Measurements from ENCODE around the gene TIMM44. TPM values are rescaled to one million over a fixed set of nuclear protein-coding genes. Genes with fewer than 3 reads are reported as not detected.
"Not testable (repeated sequence)": the region's sequence is repeated elsewhere in the genome, so short reads cannot be mapped to it uniquely, and the experiment has no call there.

The TIMM44 gene
- total and polyA plus RNA-seq, 4 donors, result 25.5 to 74.8 (median 56.2) TPM

DNA sequence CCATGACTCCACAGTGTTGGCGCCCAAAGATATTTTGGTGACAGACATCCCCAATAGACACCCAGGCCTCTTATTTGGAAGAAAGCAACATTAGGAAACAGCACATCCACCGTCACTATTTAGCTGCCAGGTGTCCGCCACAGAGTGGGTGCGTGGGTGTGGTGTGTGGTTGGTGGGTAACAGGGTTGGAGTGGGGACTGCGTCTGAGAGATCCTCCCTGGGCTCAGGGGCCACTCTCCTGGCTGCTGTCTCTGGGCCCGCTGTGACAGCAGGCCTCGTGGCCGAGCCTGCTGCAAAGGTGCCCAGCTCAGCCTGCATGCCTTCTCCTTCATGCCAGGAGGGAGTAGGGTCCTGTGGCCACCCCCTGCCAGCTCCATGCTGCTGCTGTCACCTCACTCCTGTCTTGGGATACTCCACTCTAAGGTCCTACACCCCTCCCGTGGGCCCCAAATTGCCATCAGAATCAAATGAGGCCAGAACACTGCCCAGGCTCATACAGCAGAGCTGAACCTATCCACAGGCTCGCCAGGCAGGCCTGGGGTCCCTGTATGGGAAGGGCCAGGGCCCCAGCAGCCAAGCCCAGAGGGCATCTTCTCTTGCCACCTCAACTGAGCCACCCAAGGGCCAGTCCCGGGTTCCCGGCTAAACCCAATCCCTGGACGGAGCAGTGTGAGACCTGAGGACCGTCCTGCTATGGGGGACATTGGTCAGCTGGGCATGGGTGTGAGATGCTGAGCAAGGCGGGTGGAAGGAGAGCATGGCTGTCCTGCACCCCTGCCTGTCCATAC, 24.7 kb upstream of the TIMM44 start:
- no peak overlapping the region for H3K4me3 ChIP-seq (ENCODE audit: low read depth, low read length)
- WGBS (ENCODE audit: insufficient coverage), result 98% methylated on average over 11 of the region's 15 CpGs
- H3K27me3 ChIP-seq (ENCODE audit: control insufficient read depth, insufficient read depth, low read length), result no peaks in the 10 kb centered on the region
- H3K36me3 ChIP-seq (ENCODE audit: control insufficient read depth, insufficient read depth, low read length), result peaks cover 94% of the 10 kb centered on the region
- no peak overlapping the region for H3K27ac ChIP-seq (ENCODE audit: low read depth, low read length)
- no peak for DNase-seq (ENCODE audit: low read depth in 4 of 6, low spot score in 6 of 6)
- no peaks in the 10 kb centered on the region for H3K4me1 ChIP-seq (ENCODE audit: control insufficient read depth, insufficient read depth, low read length)
- no peaks in the 10 kb centered on the region for H3K9me3 ChIP-seq (ENCODE audit: control insufficient read depth, insufficient read depth, low read length)

DNA sequence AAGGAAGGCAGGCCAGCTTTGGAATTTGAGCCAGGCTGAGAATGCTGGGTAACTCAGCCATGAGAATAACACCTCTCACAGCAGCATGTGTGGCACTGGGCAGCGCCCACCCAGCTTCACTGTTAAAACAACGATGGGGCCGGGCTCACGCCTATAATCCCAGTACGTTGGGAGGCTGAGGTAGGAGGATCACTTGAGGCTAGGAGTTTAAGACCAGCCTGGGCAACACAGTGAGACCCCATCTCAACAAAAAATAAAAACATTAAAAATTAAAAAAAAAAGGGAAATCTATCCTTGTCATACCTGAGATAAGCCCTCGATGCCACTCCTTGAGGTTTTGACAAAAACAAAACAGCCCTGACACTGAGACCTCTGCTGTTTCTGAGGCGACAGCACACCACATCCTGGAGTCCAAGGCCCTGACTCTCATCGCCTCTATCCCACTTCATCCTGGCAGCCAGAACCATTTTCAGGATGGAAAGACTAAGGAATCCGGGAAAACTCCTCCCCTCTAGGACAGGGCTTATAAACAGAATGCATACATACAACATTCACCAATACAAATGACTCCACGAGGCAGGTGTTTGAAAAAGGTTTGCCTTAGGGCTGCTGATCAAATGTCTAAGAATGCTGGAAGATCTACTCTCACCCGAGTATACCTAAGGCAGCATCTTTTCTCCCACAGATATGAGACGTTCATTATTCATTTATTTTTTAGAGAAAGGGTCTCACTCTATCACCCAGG, 22.6 kb upstream of the TIMM44 start:
- H3K36me3 ChIP-seq (ENCODE audit: control insufficient read depth, insufficient read depth, low read length), result peaks cover 84% of the 10 kb centered on the region
- H3K4me3 ChIP-seq (ENCODE audit: low read depth, low read length), result no peak overlapping the region
- H3K27ac ChIP-seq (ENCODE audit: low read depth, low read length), result no peak overlapping the region
- no peaks in the 10 kb centered on the region for H3K9me3 ChIP-seq (ENCODE audit: control insufficient read depth, insufficient read depth, low read length)
- no peaks in the 10 kb centered on the region for H3K27me3 ChIP-seq (ENCODE audit: control insufficient read depth, insufficient read depth, low read length)
- 93% methylated on average over 5 of the region's 12 CpGs for WGBS (ENCODE audit: insufficient coverage)
- no peak for DNase-seq (ENCODE audit: low read depth in 4 of 6, low spot score in 6 of 6)
- no peaks in the 10 kb centered on the region for H3K4me1 ChIP-seq (ENCODE audit: control insufficient read depth, insufficient read depth, low read length)

DNA sequence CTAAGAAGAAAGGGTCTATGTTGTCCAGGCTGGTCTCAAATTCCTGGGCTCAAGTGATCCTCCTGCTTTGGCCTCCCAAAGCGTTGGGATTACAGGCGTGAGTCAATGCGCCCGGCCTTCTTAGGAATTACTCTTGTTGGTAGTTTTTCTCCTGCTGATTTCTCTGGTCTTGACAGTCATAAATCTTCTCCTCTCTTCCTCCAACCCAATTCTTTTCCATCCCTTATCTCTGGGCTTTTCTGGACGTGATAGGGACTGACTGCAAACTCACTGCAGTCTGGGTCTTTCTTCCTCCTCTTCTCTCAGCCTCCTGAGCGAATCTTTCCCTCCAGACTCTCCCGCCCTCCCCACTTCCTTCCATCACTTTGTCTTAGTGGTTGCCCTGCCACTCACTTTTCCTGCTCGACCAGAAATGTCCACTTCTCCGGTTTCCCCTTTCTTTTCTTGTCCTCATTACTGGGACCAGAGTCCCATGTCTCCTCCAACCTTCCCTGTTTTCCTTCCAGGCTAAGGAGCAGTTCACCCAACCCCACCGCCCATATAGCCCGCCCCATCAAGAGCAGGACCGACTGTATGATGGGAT, 21.9 kb upstream of the TIMM44 start:
- Histone ChIP-seq H3K4me3 (ENCODE audit: low read depth, low read length) (no peak overlapping the region), H3K9me3 (ENCODE audit: control insufficient read depth, insufficient read depth, low read length) (no peaks in the 10 kb centered on the region), H3K4me1 (ENCODE audit: control insufficient read depth, insufficient read depth, low read length) (peaks cover under 1% of the 10 kb centered on the region), H3K27me3 (ENCODE audit: control insufficient read depth, insufficient read depth, low read length) (no peaks in the 10 kb centered on the region), H3K36me3 (ENCODE audit: control insufficient read depth, insufficient read depth, low read length) (peaks cover 84% of the 10 kb centered on the region), H3K27ac (ENCODE audit: low read depth, low read length) (no peak overlapping the region)
- 90% methylated on average over 6 of the region's 12 CpGs for WGBS (ENCODE audit: insufficient coverage)
- no peak for DNase-seq (ENCODE audit: low read depth in 4 of 6, low spot score in 6 of 6)

DNA sequence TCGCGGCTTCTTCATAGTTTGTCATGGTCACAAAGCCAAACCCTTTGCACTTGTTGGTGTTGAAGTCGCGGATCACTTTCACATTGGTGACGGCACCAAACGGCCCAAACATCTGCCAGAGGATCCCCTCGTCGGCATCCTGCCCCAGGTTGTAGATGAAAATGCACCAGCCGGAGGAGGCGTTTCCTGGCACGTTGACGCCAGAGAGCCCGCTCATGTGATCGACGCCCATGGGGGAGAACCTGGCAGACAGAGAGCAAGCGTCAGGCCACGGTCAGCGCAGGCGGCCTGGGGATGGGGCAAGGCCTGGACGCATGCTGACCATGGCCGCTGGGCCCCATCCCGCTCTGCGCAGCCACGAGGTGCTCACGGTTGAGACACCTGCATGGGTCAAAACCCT, 20.1 kb upstream of the TIMM44 start:
- Histone ChIP-seq H3K9me3 (ENCODE audit: control insufficient read depth, insufficient read depth, low read length) (no peaks in the 10 kb centered on the region), H3K4me1 (ENCODE audit: control insufficient read depth, insufficient read depth, low read length) (peaks cover 6% of the 10 kb centered on the region), H3K36me3 (ENCODE audit: control insufficient read depth, insufficient read depth, low read length) (peaks cover 74% of the 10 kb centered on the region), H3K27me3 (ENCODE audit: control insufficient read depth, insufficient read depth, low read length) (no peaks in the 10 kb centered on the region), H3K27ac (ENCODE audit: low read depth, low read length) (no peak overlapping the region), H3K4me3 (ENCODE audit: low read depth, low read length) (no peak overlapping the region)
- WGBS (ENCODE audit: insufficient coverage), result 92% methylated on average over 25 of the region's 25 CpGs
- no peak for DNase-seq (ENCODE audit: low read depth in 4 of 6, low spot score in 6 of 6)

DNA sequence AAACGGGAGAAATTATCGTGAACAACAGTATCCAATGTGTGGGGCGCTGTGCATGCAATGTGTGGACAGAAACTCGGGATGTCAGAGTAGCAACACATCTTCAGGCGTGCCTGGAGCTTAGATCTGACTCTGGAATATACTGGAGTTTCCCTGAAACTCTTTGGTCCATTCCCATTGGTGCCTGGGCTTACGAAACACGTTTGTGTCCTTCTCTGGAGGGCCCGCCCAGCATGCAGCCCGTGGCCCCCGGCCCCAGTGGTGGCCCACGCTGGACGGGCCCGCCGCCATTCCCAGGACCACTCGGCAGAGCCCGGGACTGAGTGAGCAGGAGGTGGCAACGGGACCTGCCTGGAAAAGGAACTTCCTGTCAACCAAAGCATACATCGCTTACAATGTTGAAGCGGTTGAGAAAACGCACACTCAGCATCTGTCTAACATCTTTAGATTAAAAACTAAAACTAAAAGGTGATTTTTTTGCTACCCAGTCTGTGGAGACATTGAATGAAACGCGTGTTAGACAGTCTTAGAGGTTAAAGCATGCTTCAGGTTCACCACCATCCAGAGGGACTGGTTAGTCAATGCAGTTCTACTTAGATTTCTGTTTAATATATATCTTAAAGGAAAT, 19.3 kb upstream of the TIMM44 start:
- H3K9me3 ChIP-seq (ENCODE audit: control insufficient read depth, insufficient read depth, low read length), result no peaks in the 10 kb centered on the region

DNA sequence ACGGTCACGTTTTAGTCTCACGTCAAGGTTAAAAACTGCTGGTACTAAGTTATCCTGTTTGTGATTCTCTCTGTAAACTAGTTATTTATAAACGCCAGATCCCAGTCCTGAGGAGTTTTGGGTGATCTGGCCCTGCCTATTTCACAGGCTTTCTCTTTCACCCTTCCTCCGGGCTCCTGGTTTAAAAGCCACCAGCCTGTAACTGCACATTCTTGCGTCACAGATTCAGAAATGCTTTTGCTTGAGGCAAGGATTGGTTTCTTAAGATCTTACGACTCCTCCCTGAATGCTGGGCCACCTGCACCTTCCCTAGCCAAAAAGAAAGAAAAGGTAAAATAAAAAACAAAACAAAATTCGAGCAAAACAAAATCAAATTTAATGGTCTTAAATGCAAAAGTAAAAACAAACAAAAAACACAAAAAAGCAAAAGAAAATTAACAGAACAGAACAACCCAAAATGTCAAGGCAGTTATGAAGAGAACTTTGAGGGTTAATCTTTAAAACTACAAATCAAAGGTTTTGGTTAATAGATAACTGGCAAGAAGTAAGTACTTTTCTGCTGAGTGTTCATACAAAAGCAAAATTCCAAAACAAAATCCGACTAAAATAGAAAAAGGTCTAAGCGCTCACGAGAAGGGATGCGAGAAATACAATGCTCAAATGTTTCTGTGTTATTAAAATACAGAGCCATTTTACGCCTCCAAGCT, 18.6 kb upstream of the TIMM44 start:
- Histone ChIP-seq H3K36me3 (ENCODE audit: control insufficient read depth, insufficient read depth, low read length) (peaks cover 75% of the 10 kb centered on the region), H3K4me3 (ENCODE audit: low read depth, low read length) (no peak overlapping the region), H3K4me1 (ENCODE audit: control insufficient read depth, insufficient read depth, low read length) (peaks cover 6% of the 10 kb centered on the region), H3K27me3 (ENCODE audit: control insufficient read depth, insufficient read depth, low read length) (no peaks in the 10 kb centered on the region), H3K27ac (ENCODE audit: low read depth, low read length) (no peak overlapping the region), H3K9me3 (ENCODE audit: control insufficient read depth, insufficient read depth, low read length) (no peaks in the 10 kb centered on the region)
- no peak for DNase-seq (ENCODE audit: low read depth in 4 of 6, low spot score in 6 of 6)
- WGBS (ENCODE audit: insufficient coverage), result 86% methylated on average over 6 of the region's 13 CpGs

More for the DNA sequence above, 19.3 kb upstream of the TIMM44 start:
- Histone ChIP-seq H3K36me3 (ENCODE audit: control insufficient read depth, insufficient read depth, low read length) (peaks cover 74% of the 10 kb centered on the region), H3K4me3 (ENCODE audit: low read depth, low read length) (no peak overlapping the region), H3K4me1 (ENCODE audit: control insufficient read depth, insufficient read depth, low read length) (peaks cover 6% of the 10 kb centered on the region), H3K27ac (ENCODE audit: low read depth, low read length) (no peak overlapping the region), H3K27me3 (ENCODE audit: control insufficient read depth, insufficient read depth, low read length) (no peaks in the 10 kb centered on the region)
- DNase-seq (ENCODE audit: low read depth in 4 of 6, low spot score in 6 of 6), result no peak
- WGBS (ENCODE audit: insufficient coverage), result 87% methylated on average over 17 of the region's 22 CpGs

DNA sequence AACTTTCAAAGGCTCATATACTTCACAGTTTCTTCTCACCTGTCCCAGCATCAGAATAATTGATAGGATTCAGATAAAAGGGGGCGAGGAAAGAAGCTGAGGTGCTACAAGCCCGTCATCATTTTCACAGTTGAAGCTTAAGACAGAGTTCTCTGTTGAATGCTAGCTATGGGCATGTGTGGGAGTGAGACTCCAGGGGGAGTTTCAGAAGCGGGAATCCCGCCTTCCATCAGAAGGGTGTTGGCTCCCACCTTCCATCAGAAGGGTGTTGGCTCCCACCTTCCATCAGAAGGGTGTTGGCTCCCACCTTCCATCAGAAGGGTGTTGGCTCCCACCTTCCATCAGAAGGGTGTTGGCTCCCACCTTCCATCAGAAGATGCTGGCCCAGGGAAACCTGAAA, 17.6 kb upstream of the TIMM44 start:
- H3K27me3 ChIP-seq (ENCODE audit: control insufficient read depth, insufficient read depth, low read length); H3K9me3 ChIP-seq (ENCODE audit: control insufficient read depth, insufficient read depth, low read length); H3K27ac ChIP-seq (ENCODE audit: low read depth, low read length); DNase-seq (ENCODE audit: low read depth in 4 of 6, low spot score in 6 of 6); H3K4me1 ChIP-seq (ENCODE audit: control insufficient read depth, insufficient read depth, low read length); H3K4me3 ChIP-seq (ENCODE audit: low read depth, low read length): not testable (repeated sequence)
- H3K36me3 ChIP-seq (ENCODE audit: control insufficient read depth, insufficient read depth, low read length), result peaks cover 70% of the 10 kb centered on the region
- WGBS (ENCODE audit: insufficient coverage), result 100% methylated on average over 1 of the region's 4 CpGs

DNA sequence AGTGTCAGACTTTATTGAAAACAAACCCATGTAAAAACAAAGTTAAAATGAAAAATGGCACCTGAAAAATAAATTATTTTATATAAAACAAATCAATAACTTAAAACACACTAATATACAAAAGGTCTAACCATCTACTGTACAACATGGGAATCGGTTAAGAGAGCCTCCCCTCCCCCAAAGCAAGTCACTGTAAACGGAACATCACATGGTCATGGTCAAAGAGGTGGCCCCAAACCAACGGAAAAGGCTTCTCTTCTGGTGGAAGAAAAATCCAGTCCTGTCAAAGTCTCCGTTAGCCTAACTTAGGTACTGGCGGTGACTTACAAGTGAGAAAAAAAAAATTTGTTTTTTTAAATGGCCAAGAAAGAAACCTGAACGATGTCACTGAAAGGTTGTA, 15.7 kb upstream of the TIMM44 start:
- H3K27ac ChIP-seq (ENCODE audit: low read depth, low read length), result no peak overlapping the region
- H3K4me1 ChIP-seq (ENCODE audit: control insufficient read depth, insufficient read depth, low read length), result peaks cover 6% of the 10 kb centered on the region
- DNase-seq (ENCODE audit: low read depth in 4 of 6, low spot score in 6 of 6), result no peak
- H3K9me3 ChIP-seq (ENCODE audit: control insufficient read depth, insufficient read depth, low read length), result no peaks in the 10 kb centered on the region
- no peaks in the 10 kb centered on the region for H3K27me3 ChIP-seq (ENCODE audit: control insufficient read depth, insufficient read depth, low read length)
- no peak overlapping the region for H3K4me3 ChIP-seq (ENCODE audit: low read depth, low read length)
- peaks cover 59% of the 10 kb centered on the region for H3K36me3 ChIP-seq (ENCODE audit: control insufficient read depth, insufficient read depth, low read length)
- 85% methylated on average over 5 of the region's 6 CpGs for WGBS (ENCODE audit: insufficient coverage)

DNA sequence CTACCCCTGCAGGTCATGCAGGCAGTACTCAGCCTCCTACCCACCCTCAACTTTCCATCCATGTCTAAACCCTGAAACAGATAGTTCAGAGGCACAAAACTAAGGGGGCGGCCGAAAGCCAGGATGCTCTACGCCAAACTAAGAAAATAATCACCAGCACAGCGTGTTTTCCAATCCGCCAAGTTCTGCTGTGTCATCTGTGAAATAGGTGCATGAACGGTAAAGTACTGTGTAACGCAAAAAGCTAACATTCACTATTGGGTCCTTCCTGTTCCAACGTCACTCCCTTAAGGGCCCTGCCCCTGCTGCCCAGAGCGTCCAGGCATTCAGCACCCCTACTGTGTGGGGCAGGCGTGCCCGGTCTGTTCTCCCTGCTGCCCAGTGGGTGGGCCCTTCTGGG, 12.2 kb upstream of the TIMM44 start:
- no peak for DNase-seq (ENCODE audit: low read depth in 4 of 6, low spot score in 6 of 6)
- Histone ChIP-seq H3K27me3 (ENCODE audit: control insufficient read depth, insufficient read depth, low read length) (no peaks in the 10 kb centered on the region), H3K9me3 (ENCODE audit: control insufficient read depth, insufficient read depth, low read length) (no peaks in the 10 kb centered on the region), H3K4me3 (ENCODE audit: low read depth, low read length) (no peak overlapping the region), H3K36me3 (ENCODE audit: control insufficient read depth, insufficient read depth, low read length) (peaks cover 36% of the 10 kb centered on the region), H3K4me1 (ENCODE audit: control insufficient read depth, insufficient read depth, low read length) (peaks cover 10% of the 10 kb centered on the region), H3K27ac (ENCODE audit: low read depth, low read length) (no peak overlapping the region)
- 78% methylated on average over 10 of the region's 11 CpGs for WGBS (ENCODE audit: insufficient coverage)
